HCT116 (cell line): ENCODE measurements around the gene PCGF5.

Experiments used
- CTCF ChIP-seq, 3 experiments: fragments of 200-600 bp in 1 of 3; sonication (generic) in 1 of 3; IDR thresholded peaks in 2 of 3; conservative IDR thresholded peaks in 1 of 3; 2 replicates each; pipeline ENCODE4 v1.5.1; 2012 to 2017; ENCODE audit warnings: low read depth in 2 of 3, low read length in 2 of 3, antibody characterized with exemption in 1 of 3, borderline replicate concordance in 1 of 3, control low read depth in 1 of 3, mild to moderate bottlenecking in 1 of 3, mixed read lengths in 1 of 3, mixed run types in 1 of 3, moderate library complexity in 1 of 3; ENCODE audit not compliant: insufficient read depth in 1 of 3
- POLR2A ChIP-seq: IDR thresholded peaks from 2 replicates; pipeline ENCODE4 v1.7.0; 2011; ENCODE audit warnings: borderline replicate concordance; ENCODE audit not compliant: insufficient read depth, insufficient read length; ENCODE audit errors: extremely low read depth

GRCh38 chr10:91295346-91295745 is 74.9 kb downstream of the PCGF5 start:
- TF ChIP-seq POLR2A = no peak
- TF ChIP-seq CTCF (IDR thresholded peaks at IDR 0.05 in 2 of 3, conservative IDR thresholded peaks at IDR 0.05 in 1 of 3; ENCODE audit: borderline replicate concordance in 1 of 3, insufficient read depth in 1 of 3, low read depth in 2 of 3, low read length in 2 of 3) = no peak
